NCI-H748 treated with DMSO at 0.1 percent for 48 hours (cell line): ENCODE results near the gene OR4C5.
"Not testable (repeated sequence)": the region's sequence is repeated elsewhere in the genome, so short reads cannot be mapped to it uniquely, and the experiment has no call there.

Experiments used
- DNase-seq: peaks from one replicate; lab custom pipeline; 2025; lab: John Stamatoyannopoulos, UW

The OR4C5 gene

DNA sequence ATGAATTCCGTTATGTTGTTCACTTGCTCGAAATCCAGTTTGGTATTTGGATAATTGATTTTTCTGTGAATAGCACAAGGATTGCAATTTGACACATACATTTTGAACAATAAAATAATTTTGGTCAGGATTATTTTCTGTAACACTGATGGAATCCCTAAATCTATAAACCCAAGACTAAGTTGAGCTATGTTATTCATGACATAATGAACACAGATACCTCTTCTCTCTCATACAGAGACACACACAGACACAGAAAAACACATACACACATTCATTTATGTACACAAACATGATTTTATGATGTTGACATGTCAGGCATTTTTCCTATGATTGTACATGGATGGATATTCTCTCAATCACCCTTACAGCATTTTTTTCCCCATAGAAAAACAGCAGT, at the start of gene OR4C5:
Gene OR4C5 (minus strand): TSS at position 101 of the 400 bp plus-strand sequence. CDS start 0 bp downstream, at position 101.
- no peak for DNase-seq

DNA sequence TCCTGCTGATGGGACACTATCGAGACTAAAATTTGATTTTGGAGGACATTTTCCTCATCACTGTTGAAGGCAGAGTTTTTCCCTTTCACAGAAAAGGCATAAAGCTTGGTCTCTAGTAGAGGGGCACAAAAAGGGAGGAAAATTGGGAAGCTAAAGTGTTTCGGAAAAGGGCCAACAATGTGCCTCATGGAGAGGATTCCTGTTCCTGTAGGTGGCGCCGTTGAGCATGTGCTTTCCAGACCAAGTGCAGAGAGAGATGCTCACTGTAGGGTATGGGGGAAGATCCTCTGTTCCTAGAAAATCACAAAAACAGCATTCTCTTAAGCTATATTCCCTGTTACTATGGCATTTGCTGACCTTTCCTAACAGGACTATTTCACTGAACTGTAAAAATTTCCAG, 18.4 kb upstream of the OR4C5 start:
- no peak for DNase-seq

GRCh38 chr11:48384151-48384550, 17.9 kb upstream of the OR4C5 start:
- not testable (repeated sequence) for DNase-seq

DNA sequence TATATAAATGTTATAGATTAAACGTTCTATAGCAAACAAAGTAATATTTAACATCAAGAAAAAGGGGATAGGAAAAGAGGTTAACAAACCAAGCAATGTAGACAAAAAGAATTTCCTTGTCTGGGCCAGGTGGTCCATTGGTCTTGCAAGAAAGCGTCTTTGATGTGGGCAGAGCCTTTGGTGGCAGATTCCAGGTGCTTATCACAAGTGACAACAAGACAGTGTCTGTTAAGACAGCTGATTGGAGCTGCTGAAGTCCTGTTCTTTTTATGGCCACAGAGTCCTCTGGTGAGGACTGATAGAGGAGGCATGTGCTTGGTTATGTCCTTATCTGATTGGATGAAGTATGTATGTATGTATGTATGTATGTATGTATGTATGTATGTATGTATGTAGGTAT, 5.0 kb downstream of the OR4C5 start:
- not testable (repeated sequence) for DNase-seq

DNA sequence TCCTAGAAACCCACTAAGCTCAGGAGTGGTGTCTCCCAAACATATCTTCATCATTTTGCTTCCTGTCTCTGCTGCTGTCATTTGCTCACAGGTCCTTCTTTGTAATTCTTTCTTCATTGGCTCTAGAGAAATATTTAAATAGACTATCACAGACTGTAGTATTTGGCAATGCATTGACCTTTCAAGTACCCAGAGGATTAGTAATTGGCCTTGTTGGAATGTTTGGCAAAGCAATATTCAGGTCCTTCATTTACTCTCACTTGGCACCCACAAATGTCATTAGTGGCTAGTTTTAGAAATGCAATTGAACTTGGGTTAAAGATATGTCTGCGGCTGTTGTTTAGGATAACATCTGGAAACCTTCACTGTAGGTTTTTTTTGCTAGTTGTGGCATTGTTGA, 11.6 kb downstream of the OR4C5 start:
- DNase-seq: no peak

- no peak for DNase-seq
Observed at GRCh38 chr11:48354013-48354412, 12.3 kb downstream of the OR4C5 start.

- DNase-seq: not testable (repeated sequence)
Observed at GRCh38 chr11:48346286-48346685, 20.0 kb downstream of the OR4C5 start.

DNA sequence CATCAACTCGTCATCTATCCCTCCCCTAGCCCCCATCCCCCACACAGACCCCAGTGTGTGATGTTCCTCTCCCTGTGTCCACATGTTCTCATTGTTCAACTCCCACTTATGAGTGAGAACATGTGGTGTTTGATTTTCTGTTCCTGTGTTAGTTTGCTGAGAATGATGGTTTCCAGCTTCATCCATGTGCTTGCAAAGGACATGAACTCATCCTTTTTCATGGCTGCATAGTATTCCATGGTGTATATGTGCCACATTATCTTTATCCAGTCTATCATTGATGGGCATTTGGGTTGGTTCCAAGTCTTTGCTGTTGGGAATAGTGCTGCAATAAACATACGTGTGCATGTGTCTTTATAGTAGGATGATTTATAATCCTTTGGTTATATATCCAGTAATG, 23.8 kb downstream of the OR4C5 start:
- not testable (repeated sequence) for DNase-seq

DNA sequence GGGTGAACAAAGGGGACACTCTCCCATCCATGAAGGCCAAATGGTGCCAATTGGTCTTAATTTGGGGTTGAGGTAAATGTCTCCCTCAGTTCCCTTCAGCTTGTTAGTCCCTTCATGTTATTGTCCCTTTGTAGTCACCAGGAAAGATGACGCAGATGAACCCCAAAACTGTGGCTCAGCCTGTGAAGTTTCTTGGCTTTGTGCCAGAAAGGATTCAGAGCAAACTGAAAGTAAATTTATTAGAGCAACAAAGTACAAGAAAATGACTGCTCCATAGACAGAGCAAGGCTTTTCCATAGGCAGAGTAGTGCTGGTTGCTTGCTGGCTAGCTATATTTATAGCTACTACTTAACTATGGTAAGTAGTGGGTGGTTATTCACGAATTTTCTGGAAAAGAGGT, 24.8 kb downstream of the OR4C5 start:
- no peak for DNase-seq

DNA sequence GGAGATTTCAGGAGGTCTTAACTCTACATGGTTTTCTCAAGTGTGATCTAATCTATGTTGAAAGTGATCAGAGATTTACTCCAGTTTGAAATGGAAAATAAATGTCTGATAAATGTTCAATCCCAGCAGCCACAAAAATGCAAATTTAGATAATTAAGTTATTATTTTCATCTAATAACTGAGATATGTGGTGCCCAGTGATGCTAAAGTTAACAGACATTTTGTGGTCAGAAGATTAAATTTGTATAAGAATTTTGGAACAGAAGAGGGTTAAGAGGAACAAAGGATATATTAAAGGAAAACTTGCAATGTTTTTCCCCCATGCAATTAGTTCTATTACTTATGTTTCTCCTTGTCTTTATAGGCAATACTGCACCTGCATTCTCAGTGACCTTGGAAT, 41.6 kb downstream of the OR4C5 start, which contains the start of gene OR4C3:
Gene OR4C3 (plus strand): TSS at position 301 of the 400 bp plus-strand sequence. CDS start 102 bp downstream, outside the sequence.
- not testable (repeated sequence) for DNase-seq

DNA sequence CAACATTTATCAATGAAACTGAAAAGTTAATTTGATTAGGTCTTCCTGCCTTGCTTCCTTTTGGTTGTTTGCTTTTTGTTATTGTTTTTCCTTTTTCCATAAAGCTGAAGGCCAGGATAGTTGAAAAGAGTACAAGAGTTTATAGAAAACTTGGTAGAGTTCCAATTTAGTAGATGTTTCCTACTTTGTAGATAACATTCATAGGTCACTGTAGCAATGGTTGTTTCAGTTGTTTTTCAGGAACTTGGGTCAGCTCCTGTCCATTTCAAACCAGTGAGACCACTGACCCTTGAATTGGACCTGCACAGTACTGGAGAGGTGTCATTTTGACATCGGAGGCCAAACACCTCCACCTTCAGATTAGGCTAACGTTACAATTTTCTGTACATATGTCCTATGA, 46.5 kb downstream of the OR4C5 start:
- DNase-seq: not testable (repeated sequence)
